ENCODE measurements around the gene AMPH. TPM values are rescaled to one million over a fixed set of nuclear protein-coding genes. Genes with fewer than 3 reads are reported as not detected.

The AMPH gene
- total and polyA plus RNA-seq, 2 of the 4 experiments (the other 2 are of a cell fraction): 3.9 to 4.8 TPM

DNA sequence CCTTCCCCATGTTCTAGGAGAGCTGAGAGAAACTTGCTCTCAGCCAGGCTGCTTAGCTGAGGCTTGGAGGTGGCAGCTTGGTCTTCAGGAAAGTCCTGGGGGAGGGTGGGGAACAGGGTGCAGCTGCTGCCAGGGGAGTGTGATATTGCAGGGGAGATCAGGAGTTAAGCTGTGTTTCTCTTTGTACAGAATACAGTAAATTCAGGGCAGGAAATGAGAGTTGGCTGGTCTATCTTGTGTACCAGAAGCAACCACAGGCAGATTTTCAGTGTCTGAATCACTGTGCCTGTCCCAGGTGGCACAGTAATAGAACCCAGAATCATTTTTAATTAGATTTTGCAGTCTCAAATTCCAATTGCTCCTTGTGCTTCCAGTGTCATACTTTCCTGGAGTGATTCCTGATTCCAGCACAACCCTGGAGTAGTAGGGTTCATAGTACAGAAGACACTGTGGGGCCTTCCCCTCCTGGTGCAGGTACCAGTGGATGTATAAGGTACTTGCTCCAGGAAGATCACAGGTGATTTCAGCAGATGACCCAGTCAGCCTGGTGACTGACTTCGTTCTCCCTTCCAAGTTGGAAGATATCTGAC lies 263.8 kb downstream of the AMPH start:
- no TSS peak for BruUV-seq (replicated peaks)
- no CpG with 5 or more reads among the region's 1 CpG for WGBS, 2 experiments (ENCODE audit: extremely low coverage in 2 of 2, insufficient read length in 1 of 2)
- no peak overlapping the region for H3K4me2 ChIP-seq (ENCODE audit: low read depth, low read length)

More for the DNA sequence above, 263.8 kb downstream of the AMPH start:
- CTCF ChIA-PET: interaction anchor here (0.9 to 3.5 kb wide), 5 partner anchors 13 to 181 kb away, joined by 3 to 13 read pairs (median 3); no protein-coding TSS in a partner anchor
- H3K56ac ChIP-seq (ENCODE audit: extremely low read depth, insufficient read depth, low read length): no peak overlapping the region
- H4K20me1 ChIP-seq (ENCODE audit: insufficient read depth, low read length): no peaks in the 10 kb centered on the region
- ATAC-seq (ENCODE audit: low read depth): no peak
- H3K27ac ChIP-seq (ENCODE audit: insufficient read depth, low read length): no peak overlapping the region
- intact Hi-C loops (cut with micrococcal nuclease) (no loop called here), dilution Hi-C loops (cut with HindIII; ENCODE audit: low sequenced_read_pairs, unreplicated experiment) (no loop called here), in situ Hi-C loops (cut with MboI; ENCODE audit: low sequenced_read_pairs) (no loop called here)
- H3K27me3 ChIP-seq (ENCODE audit: control insufficient read depth, insufficient read depth, low read length): no peaks in the 10 kb centered on the region
- H3K9ac ChIP-seq (ENCODE audit: low read depth, low read length): no peak overlapping the region
- no peak overlapping the region for H2AK9ac ChIP-seq (replicated peaks; ENCODE audit: low read depth, low read length, poor library complexity)
- H3K9me3 ChIP-seq (ENCODE audit: control insufficient read depth, insufficient read depth, low read length): no peaks in the 10 kb centered on the region
- H2BK120ac ChIP-seq (ENCODE audit: low read depth, low read length): no peak overlapping the region
- no peak overlapping the region for H4K8ac ChIP-seq (ENCODE audit: low read depth in 2 of 2, low read length in 2 of 2)
- no peaks in the 10 kb centered on the region for H3K79me1 ChIP-seq (ENCODE audit: low read depth in 1 of 2, low read length in 2 of 2)
- H3K36me3 ChIP-seq (ENCODE audit: control insufficient read depth, insufficient read depth, low read length): no peaks in the 10 kb centered on the region
- H2BK20ac ChIP-seq (ENCODE audit: low read depth, low read length): no peak overlapping the region
- H2BK5ac ChIP-seq (ENCODE audit: low read depth, low read length, poor library complexity, severe bottlenecking): no peak overlapping the region
- H3K23ac ChIP-seq (ENCODE audit: low read depth, low read length): no peak overlapping the region
- no peak overlapping the region for H4K91ac ChIP-seq (ENCODE audit: insufficient read depth, low read depth, low read length)
- TF ChIP-seq BHLHE40 (IDR thresholded peaks at IDR 0.05; ENCODE audit: low read depth, low read length): no peak
- no peak for TF ChIP-seq CEBPB (IDR thresholded peaks at IDR 0.05; ENCODE audit: low read depth, low read length)
- no peaks in the 10 kb centered on the region for H3K9me1 ChIP-seq (ENCODE audit: insufficient read depth, low read length)
- POLR2A ChIA-PET (ENCODE audit: unreplicated experiment): no interaction called here
- H2BK15ac ChIP-seq (ENCODE audit: low read depth, low read length): no peak overlapping the region
- no peak overlapping the region; the same call in 1 of the 2 replicates for H3K14ac ChIP-seq (replicated peaks; ENCODE audit: low read depth, low read length)
- H3K4me3 ChIP-seq (ENCODE audit: insufficient read depth, low read depth, low read length): no peak overlapping the region
- no peak overlapping the region for H3K4ac ChIP-seq (ENCODE audit: low read depth, low read length)
- no peak overlapping the region for H4K5ac ChIP-seq (ENCODE audit: low read depth, low read length)
- DNase-seq: no peak
- no peak overlapping the region for H3K18ac ChIP-seq (ENCODE audit: low read depth, low read length)
- no peak overlapping the region for H2AK5ac ChIP-seq (ENCODE audit: low read depth, low read length)
- H2AFZ ChIP-seq (replicated peaks; ENCODE audit: low read length, poor library complexity): no peak overlapping the region
- no peaks in the 10 kb centered on the region for H3K4me1 ChIP-seq (ENCODE audit: control insufficient read depth, insufficient read depth, low read length)
